Neuronal stem cell (in vitro differentiated cells): ENCODE measurements around the gene ZBED3.

Experiments
- DNase-seq: peaks from one replicate; pipeline ENCODE4 v3.0.0-alpha.2; 2013; ENCODE audit warnings: low spot score
- H2AFZ ChIP-seq: one replicate; pipeline ENCODE4 v1.6.1; 2013; ENCODE audit warnings: mild to moderate bottlenecking, low read length, inconsistent platforms
- H2AK5ac ChIP-seq: 2 replicates; pipeline ENCODE4 v1.6.1; 2013; ENCODE audit warnings: low read depth, mild to moderate bottlenecking, inconsistent platforms, low read length, moderate library complexity, mixed read lengths
- H2BK120ac ChIP-seq: 2 replicates; pipeline ENCODE4 v1.6.1; 2013; ENCODE audit warnings: low read depth, mild to moderate bottlenecking, inconsistent platforms, low read length, moderate library complexity, mixed read lengths
- H2BK12ac ChIP-seq: one replicate; pipeline ENCODE4 v1.6.1; 2013; ENCODE audit warnings: low read length, inconsistent platforms
- H2BK15ac ChIP-seq: 2 replicates; pipeline ENCODE4 v1.6.1; 2013; ENCODE audit warnings: mild to moderate bottlenecking, low read length, inconsistent platforms, mixed read lengths
- H2BK5ac ChIP-seq: one replicate; pipeline ENCODE4 v1.6.1; 2013; ENCODE audit warnings: inconsistent platforms, mild to moderate bottlenecking, low read length, moderate library complexity
- H3K14ac ChIP-seq: one replicate; pipeline ENCODE4 v1.6.1; 2013; ENCODE audit warnings: low read length, inconsistent platforms
- H3K18ac ChIP-seq: 2 replicates; pipeline ENCODE4 v1.6.1; 2013; ENCODE audit warnings: low read length, inconsistent platforms
- H3K23ac ChIP-seq: 2 replicates; pipeline ENCODE4 v1.6.1; 2013; ENCODE audit warnings: low read depth, mild to moderate bottlenecking, mixed read lengths, low read length, inconsistent platforms; ENCODE audit not compliant: poor library complexity
- H3K27ac ChIP-seq: replicated peaks from 3 replicates; pipeline ENCODE4 v1.5.1; 2013; ENCODE audit warnings: low read length, inconsistent platforms
- H3K27me3 ChIP-seq, 3 experiments: 2 replicates each; pipeline ENCODE4 v1.6.1; 2013; ENCODE audit warnings: low read length in 3 of 3, mild to moderate bottlenecking in 2 of 3, inconsistent platforms in 1 of 3, low read depth in 1 of 3, mixed read lengths in 1 of 3, moderate library complexity in 1 of 3; ENCODE audit not compliant: control insufficient read depth in 3 of 3, insufficient read depth in 3 of 3
- H3K36me3 ChIP-seq, 2 donors: replicated peaks in 1 of 2; 2 replicates each; pipeline ENCODE4 v1.6.1; 2013; ENCODE audit warnings: low read length in 2 of 2; ENCODE audit not compliant: control insufficient read depth in 2 of 2, insufficient read depth in 2 of 2
- H3K4ac ChIP-seq: 2 replicates; pipeline ENCODE4 v1.6.1; 2013; ENCODE audit warnings: inconsistent platforms, mild to moderate bottlenecking, low read length, moderate library complexity
- H3K4me1 ChIP-seq, 2 donors: 1 replicate in 1 of 2; 2 replicates in 1 of 2; pipeline ENCODE4 v1.6.1; 2013; ENCODE audit warnings: low read length in 2 of 2, low read depth in 1 of 2; ENCODE audit not compliant: control insufficient read depth in 2 of 2, insufficient read depth in 1 of 2
- H3K4me2 ChIP-seq: one replicate; pipeline ENCODE4 v1.6.1; 2013; ENCODE audit warnings: mild to moderate bottlenecking, low read length, inconsistent platforms; ENCODE audit not compliant: insufficient read depth, poor library complexity, severe bottlenecking
- H3K4me3 ChIP-seq, 2 donors: 2 replicates each; pipeline ENCODE4 v1.5.1; 2013; ENCODE audit warnings: low read length in 2 of 2, mild to moderate bottlenecking in 2 of 2, inconsistent platforms in 1 of 2, moderate library complexity in 1 of 2
- H3K79me1 ChIP-seq: one replicate; pipeline ENCODE4 v1.6.1; 2013; ENCODE audit warnings: low read depth, mild to moderate bottlenecking, inconsistent platforms, low read length, moderate library complexity
- H3K9ac ChIP-seq: one replicate; pipeline ENCODE4 v1.6.1; 2013; ENCODE audit warnings: mild to moderate bottlenecking, low read depth, low read length, inconsistent platforms; ENCODE audit not compliant: poor library complexity
- H3K9me3 ChIP-seq, 2 donors: replicated peaks in 1 of 2; 2 replicates each; pipeline versions ENCODE3 to v1.6.1; 2013; ENCODE audit warnings: low read length in 2 of 2, mild to moderate bottlenecking in 2 of 2, inconsistent platforms in 1 of 2, low read depth in 1 of 2, mixed read lengths in 1 of 2, moderate library complexity in 1 of 2; ENCODE audit not compliant: control insufficient read depth in 2 of 2, insufficient read depth in 1 of 2
- H4K8ac ChIP-seq: one replicate; pipeline ENCODE4 v1.6.1; 2013; ENCODE audit warnings: low read depth, mild to moderate bottlenecking, inconsistent platforms, low read length, moderate library complexity
- H4K91ac ChIP-seq: one replicate; pipeline ENCODE4 v1.6.1; 2013; ENCODE audit warnings: low read length, low read depth, mild to moderate bottlenecking, inconsistent platforms; ENCODE audit not compliant: poor library complexity
- WGBS, 2 donors: extraction: QIAGEN DNeasy Blood & Tissue Kit; methylation state at CpG; one replicate each; pipeline ENCODE4 v1.1.7; 2013; ENCODE audit warnings: missing lambda C conversion rate in 2 of 2, mixed read lengths in 1 of 2; ENCODE audit not compliant: insufficient read length in 2 of 2, insufficient replicate concordance in 1 of 2; ENCODE audit errors: extremely low coverage in 2 of 2; 5-methylcytosine and 5-hydroxymethylcytosine counted together

Gene ZBED3

GRCh38 chr5:77064040-77064439, 23.0 kb downstream of the ZBED3 start:
- Histone ChIP-seq H3K27ac (no peak overlapping the region), H2AK5ac (no peak overlapping the region), H3K79me1 (no peaks in the 10 kb centered on the region), H2BK5ac (no peak overlapping the region), H3K23ac (no peak overlapping the region), H4K91ac (no peak overlapping the region), H3K36me3 (peaks cover 4 to 89% of the 10 kb centered on the region in 2 donors), H3K9ac (no peak overlapping the region), H2BK12ac (no peak overlapping the region), H3K14ac (no peak overlapping the region), H3K18ac (no peak overlapping the region), H3K4me2 (no peak overlapping the region), H3K4me3 (no peak overlapping the region), H2BK15ac (no peak overlapping the region), H4K8ac (no peak overlapping the region), H3K9me3 (no peaks in the 10 kb centered on the region), H3K27me3 (no peaks in the 10 kb centered on the region), H2AFZ (no peak overlapping the region), H3K4ac (no peak overlapping the region), H2BK120ac (no peak overlapping the region), H3K4me1 (no peaks in the 10 kb centered on the region)
- DNase-seq: no peak
- WGBS, 2 donors: no CpG with 5 or more reads among the region's 3 CpGs

DNA sequence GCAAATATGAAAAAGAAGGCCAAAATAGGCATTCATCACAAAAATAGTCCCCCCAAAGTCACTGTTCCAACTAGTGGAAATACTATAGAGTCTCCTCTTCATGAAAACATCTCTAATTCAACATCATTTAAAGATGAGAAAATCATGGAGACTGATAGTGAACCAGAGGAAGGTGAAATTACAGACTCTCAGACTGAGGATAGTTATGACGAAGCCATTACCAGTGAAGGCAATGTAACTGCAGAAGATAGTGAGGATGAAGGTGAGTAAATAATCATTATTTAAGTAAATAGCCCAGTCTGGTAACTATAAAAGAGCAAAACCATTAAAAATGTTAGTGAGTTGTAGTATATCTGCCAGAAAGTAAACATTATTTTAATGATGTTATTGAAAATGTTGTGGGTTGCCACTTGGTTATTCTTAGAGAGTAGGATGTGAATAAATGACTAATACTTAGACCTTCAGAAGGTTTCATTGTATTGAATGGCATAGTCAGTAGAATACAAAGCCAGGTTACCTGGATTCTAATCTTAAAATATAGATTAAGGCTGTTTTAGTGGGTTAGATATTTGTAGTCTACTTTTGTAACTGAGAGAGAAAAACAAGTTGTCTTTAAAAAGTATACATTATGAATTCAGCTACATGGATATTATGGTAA, 40.5 kb downstream of the ZBED3 start:
- H2BK12ac ChIP-seq: no peak overlapping the region
- no peak for DNase-seq
- WGBS, 2 donors: no CpG with 5 or more reads among the region's 1 CpG

GRCh38 chr5:77035950-77036349, 51.1 kb downstream of the ZBED3 start:
- Histone ChIP-seq H4K8ac (no peak overlapping the region), H2BK5ac (no peak overlapping the region), H3K27ac (no peak overlapping the region), H3K14ac (no peak overlapping the region), H3K23ac (no peak overlapping the region), H3K4me2 (no peak overlapping the region), H4K91ac (no peak overlapping the region), H2AK5ac (no peak overlapping the region), H2BK120ac (no peak overlapping the region), H3K9me3 (peaks cover 0 to 2% of the 10 kb centered on the region in 2 donors), H3K4ac (no peak overlapping the region), H3K4me1 (peaks cover 0 to 3% of the 10 kb centered on the region in 2 donors), H3K4me3 (no peak overlapping the region), H2AFZ (no peak overlapping the region), H2BK12ac (no peak overlapping the region), H3K36me3 (peaks cover 9 to 72% of the 10 kb centered on the region in 2 donors), H3K27me3 (no peaks in the 10 kb centered on the region), H3K18ac (no peak overlapping the region), H2BK15ac (no peak overlapping the region), H3K79me1 (no peaks in the 10 kb centered on the region), H3K9ac (no peak overlapping the region)
- no peak for DNase-seq
- no CpG with 5 or more reads among the region's 1 CpG for WGBS, 2 donors

More for the DNA sequence above, 40.5 kb downstream of the ZBED3 start:
- H3K27me3 ChIP-seq: no peaks in the 10 kb centered on the region
- no peak overlapping the region for H3K4me3 ChIP-seq
- H3K79me1 ChIP-seq: no peaks in the 10 kb centered on the region
- H2BK5ac ChIP-seq: no peak overlapping the region
- no peak overlapping the region for H2AK5ac ChIP-seq
- H3K27ac ChIP-seq: no peak overlapping the region
- no peak overlapping the region for H3K9ac ChIP-seq
- no peak overlapping the region for H2BK15ac ChIP-seq
- H4K91ac ChIP-seq: no peak overlapping the region
- H3K18ac ChIP-seq: no peak overlapping the region
- peaks cover 3 to 73% of the 10 kb centered on the region in 2 donors for H3K36me3 ChIP-seq
- no peak overlapping the region for H3K14ac ChIP-seq
- no peaks in the 10 kb centered on the region for H3K4me1 ChIP-seq
- no peak overlapping the region for H2BK120ac ChIP-seq
- H3K4me2 ChIP-seq: no peak overlapping the region
- no peak overlapping the region for H3K23ac ChIP-seq
- H4K8ac ChIP-seq: no peak overlapping the region
- H3K4ac ChIP-seq: no peak overlapping the region
- peaks cover 0 to 3% of the 10 kb centered on the region in 2 donors for H3K9me3 ChIP-seq
- H2AFZ ChIP-seq: no peak overlapping the region

DNA sequence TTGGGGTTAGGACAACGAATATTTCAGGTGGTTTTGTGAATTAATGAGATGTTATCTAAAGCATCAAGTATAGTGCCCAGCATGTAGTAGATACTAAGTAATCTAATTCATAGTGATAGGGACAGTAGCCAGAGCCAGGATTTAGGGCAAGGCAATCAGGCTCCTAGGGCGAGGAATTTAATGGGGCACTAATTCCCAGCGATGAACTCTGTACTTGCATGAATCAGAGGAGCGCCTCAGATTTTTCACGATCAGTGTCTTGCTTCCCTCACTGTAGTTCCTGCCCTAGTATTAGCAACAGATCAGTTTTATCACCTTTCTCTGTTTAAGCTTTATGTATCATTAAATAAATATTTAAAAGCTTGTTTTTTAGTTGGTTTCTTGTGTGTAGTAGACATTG, 53.7 kb downstream of the ZBED3 start:
- no peak overlapping the region for H3K4me2 ChIP-seq
- no peaks in the 10 kb centered on the region for H3K27me3 ChIP-seq
- no peak overlapping the region for H3K27ac ChIP-seq
- no peak overlapping the region for H2BK5ac ChIP-seq
- no peak overlapping the region for H3K18ac ChIP-seq
- no peak overlapping the region for H4K8ac ChIP-seq
- no peak overlapping the region for H3K14ac ChIP-seq
- no peak overlapping the region for H3K23ac ChIP-seq
- WGBS, 2 donors: no CpG with 5 or more reads among the region's 5 CpGs
- no peak overlapping the region for H2AFZ ChIP-seq
- no peak overlapping the region for H2AK5ac ChIP-seq
- H3K36me3 ChIP-seq: peaks cover 6 to 46% of the 10 kb centered on the region in 2 donors
- no peak overlapping the region for H2BK12ac ChIP-seq
- H3K4me1 ChIP-seq: peaks cover 0 to 3% of the 10 kb centered on the region in 2 donors
- H3K9me3 ChIP-seq: peaks cover 3 to 14% of the 10 kb centered on the region in 2 donors
- H2BK120ac ChIP-seq: no peak overlapping the region
- H3K4ac ChIP-seq: no peak overlapping the region
- H3K9ac ChIP-seq: no peak overlapping the region
- DNase-seq: no peak
- peaks cover 4% of the 10 kb centered on the region for H3K79me1 ChIP-seq
- H3K4me3 ChIP-seq: no peak overlapping the region
- H2BK15ac ChIP-seq: no peak overlapping the region
- no peak overlapping the region for H4K91ac ChIP-seq
